DMS114 treated with DMSO at 0.1 percent for 48 hours (cell line): ENCODE results near the gene MAP2K5.

Experiments
- DNase-seq: peaks from one replicate; lab custom pipeline; 2025; ENCODE audit not compliant: unreplicated experiment; lab: John Stamatoyannopoulos, UW

Gene MAP2K5

GRCh38 chr15:67820992-67821783 is 278.7 kb downstream of the MAP2K5 start:
- no peak for DNase-seq

GRCh38 chr15:67821784-67822440 is 279.4 kb downstream of the MAP2K5 start:
- no peak for DNase-seq

DNA sequence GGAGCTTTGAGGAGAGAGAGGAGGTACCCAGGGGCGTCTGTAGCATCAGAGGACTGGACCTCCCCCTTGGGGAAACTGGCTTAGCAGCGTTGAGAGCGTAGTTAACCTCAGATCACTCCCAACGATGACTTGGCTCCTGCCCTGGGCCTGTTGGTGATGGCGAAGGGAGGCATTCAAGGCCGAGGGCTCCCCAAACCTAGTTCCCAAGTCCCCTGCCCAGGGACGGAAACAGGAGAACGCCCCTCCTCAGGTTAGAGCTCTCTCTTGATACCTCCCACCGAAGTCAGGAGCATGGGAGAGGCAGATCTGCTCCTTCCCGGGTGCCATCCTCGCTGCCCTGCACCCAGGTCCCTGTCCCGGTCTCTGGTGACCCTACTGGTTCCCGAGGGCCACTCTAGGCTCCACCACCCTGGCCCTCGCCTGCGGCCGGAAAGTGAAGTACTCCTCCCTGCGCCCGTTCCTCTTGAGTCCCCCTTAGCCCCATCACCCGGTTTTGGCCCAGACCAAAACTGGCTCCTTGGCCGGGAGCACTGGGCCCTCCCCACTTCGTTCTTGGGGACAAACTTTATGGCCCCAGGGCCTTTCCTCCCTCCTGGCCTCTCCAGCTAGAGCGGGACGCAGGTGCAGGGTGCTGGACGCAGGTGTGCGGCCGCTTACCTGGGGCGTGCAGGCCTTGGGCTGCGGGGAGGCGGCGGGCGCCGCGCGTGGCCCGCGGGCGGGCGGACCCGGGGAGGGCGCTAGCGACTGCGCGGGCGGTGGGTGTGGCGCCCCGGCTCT is 280.2 kb downstream of the MAP2K5 start:
- no peak for DNase-seq

GRCh38 chr15:67823314-67824196 is 281.1 kb downstream of the MAP2K5 start:
- no peak for DNase-seq

DNA sequence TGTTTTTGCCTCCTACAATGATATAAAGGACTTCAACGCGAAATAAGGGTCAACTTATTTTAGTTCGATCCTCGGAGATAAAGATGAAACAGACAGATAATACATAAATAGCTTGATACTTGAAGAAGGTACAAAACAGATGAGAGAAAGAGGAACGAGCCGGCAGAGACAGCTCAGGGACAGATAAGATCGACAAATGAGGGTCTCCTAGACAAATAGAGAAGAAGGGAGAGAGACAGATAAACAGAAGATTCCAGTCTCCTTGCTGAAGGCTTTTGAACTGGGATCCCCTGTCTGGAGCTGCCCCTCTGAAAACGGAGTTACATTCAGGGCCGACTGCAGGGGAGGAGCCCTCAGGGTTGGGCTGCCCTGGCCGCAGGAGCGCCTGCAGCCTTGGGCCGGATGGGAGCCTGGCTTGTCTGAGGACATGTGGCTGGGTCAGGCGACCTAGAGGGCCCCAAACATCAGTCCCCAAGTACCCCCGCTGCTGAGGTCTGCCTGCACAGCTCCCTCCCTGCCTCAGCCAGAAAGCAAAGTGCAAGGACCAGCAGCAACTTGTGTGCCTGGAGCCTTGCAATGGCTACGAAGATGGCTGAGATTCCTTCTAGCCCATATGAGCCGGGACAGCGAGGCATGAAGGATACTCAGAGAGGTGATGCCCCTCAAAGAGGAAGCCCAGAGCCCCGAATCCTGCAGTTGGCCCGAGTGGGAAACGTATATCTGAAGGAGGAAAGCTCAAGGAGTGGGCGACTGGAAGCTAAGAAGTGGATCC is 281.9 kb downstream of the MAP2K5 start:
- DNase-seq: peak; percentile 41

- peak; percentile 41 for DNase-seq
Measured at GRCh38 chr15:67824976-67825880, 282.7 kb downstream of the MAP2K5 start, which contains the start of gene SKOR1. Gene SKOR1 (plus strand): TSS chr15:67825509. CDS start chr15:67825603, 94 bp downstream.

DNA sequence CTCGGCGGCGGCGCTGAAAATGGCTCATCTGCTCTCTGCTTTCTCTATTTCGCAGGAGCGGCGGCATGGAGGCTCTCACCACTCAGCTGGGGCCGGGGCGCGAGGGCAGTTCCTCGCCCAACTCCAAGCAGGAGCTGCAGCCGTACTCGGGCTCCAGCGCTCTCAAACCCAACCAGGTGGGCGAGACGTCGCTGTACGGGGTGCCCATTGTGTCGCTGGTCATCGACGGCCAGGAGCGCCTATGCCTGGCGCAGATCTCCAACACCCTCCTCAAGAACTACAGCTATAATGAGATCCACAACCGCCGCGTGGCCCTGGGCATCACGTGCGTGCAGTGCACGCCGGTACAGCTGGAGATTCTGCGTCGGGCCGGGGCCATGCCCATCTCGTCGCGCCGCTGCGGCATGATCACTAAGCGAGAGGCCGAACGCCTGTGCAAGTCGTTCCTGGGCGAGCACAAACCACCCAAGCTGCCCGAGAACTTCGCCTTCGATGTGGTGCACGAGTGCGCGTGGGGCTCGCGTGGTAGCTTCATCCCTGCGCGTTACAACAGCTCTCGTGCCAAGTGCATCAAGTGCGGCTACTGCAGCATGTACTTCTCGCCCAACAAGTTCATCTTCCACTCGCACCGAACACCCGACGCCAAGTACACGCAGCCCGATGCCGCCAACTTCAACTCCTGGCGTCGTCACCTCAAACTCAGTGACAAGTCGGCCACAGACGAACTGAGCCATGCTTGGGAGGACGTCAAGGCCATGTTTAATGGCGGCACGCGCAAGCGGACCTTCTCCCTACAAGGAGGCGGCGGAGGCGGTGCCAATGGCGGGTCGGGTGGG is 283.6 kb downstream of the MAP2K5 start:
- DNase-seq: no peak

- DNase-seq: no peak
Measured at GRCh38 chr15:67826717-67827561, 284.4 kb downstream of the MAP2K5 start.

GRCh38 chr15:67827562-67828277 is 285.2 kb downstream of the MAP2K5 start:
- DNase-seq: no peak

DNA sequence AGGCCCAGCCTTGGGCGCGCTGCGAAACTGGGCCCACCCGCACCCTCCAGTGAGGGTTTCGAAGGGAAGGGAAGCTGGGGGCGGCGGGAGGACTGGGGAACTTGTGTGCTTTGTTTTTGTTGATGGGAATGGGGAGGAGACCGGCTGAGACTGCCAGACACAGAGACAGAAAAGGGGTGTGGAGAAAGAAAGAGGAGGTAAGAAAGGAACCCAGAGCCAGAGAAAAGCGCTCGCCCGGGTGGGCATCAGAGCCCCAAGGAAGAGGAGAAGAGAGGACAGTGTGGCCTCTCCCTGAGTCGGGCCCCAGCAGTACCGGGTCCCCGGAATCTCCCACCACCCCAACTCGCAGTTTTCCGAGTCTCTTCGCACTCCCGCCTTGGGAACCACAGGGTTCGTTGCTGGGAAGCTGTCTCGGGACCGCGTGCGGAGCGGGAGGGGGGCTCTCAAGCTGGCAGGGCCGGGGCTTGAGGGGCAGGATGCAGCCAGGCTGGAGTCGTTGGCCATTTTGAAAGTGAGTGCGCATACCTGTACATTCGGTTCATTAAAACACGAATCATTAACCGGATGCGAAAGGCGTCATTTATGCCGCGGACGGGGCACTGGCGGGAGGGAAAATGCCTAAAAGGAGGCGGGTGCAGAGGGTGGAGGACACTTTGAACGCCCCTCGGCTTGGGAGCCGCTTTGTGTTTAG is 285.9 kb downstream of the MAP2K5 start:
- no peak for DNase-seq

- no peak for DNase-seq
Measured at GRCh38 chr15:67828969-67829646, 286.6 kb downstream of the MAP2K5 start.

DNA sequence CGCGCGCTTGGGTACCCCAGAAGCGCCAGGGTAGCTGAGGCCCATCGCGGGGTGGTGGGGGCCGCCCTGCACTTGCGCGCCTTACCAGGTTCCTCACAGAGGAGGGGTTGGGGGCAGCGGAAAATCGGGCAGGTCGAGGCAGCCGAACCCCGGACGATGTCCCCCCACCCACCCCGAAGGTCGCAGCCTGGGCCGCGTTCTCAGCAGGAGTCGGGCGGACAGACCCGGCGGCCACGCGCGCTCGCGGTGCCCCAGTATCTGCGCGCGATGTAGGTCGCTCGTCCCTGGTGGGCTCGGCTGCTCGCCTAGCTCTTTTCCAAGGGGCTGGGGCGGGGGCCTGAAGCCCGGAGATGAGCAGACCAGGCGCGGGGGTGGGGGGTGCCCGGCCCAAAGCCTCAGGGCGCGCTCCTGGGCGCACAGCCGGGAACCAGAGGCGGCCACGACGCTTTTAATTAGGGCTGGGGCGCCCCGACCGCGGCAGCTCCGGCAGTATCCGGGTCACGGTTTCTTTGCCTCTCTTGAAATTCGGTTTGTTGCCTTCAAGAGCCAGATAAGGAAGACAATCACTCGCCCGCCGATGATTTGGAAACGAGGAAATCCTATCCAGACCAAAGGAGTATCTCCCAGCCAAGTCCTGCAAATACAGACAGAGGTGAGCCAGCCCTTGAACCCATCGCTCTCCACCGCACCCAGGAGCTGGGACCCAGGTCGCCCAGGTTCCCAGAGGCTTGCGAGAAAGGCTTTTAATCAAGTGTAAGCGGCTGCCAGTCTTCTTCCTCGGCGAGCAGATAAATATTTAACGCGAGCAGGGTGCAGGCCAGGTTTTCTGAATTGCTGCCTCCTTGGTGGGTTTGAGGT is 287.4 kb downstream of the MAP2K5 start:
- no peak for DNase-seq

DNA sequence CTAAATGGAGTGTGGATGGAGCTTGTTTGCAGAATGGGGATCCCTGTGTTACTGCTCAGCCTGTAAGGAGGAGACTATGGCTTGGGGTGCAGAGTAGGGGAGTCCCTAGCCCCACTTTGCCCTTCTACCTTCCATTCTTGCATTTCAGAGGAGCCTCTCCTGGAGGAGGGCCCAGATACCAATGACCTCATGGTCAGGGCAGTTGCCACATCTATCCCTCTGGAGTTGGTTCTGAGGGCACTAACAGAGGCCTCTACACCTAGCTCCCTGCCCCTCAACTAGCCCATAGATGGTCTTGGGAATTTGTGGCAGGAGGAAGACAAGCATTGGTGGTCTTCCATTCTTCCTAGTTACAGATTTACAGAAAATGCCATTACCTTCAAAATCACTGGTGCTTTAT is 288.9 kb downstream of the MAP2K5 start:
- no peak for DNase-seq

- peak; percentile 48 for DNase-seq
Measured at GRCh38 chr15:67832031-67832551, 289.6 kb downstream of the MAP2K5 start.
